Measurements from ENCODE around the gene COL17A1.

The COL17A1 gene

GRCh38 chr10:104014176-104014575 lies 71.5 kb downstream of the COL17A1 start:
- no peak for TF ChIP-seq JUND (IDR thresholded peaks at IDR 0.05; ENCODE audit: low read depth)
- DNase-seq (ENCODE audit: low read depth in 1 of 2, low spot score in 1 of 2), result no peak
- in situ Hi-C loops (cut with HindIII; ENCODE audit: low pct_unique_long_range_greater_than_20kb, low sequenced_read_pairs), result no loop called here

- in situ Hi-C loops (cut with HindIII; ENCODE audit: low pct_unique_long_range_greater_than_20kb, low sequenced_read_pairs), result no loop called here
- no peak for DNase-seq (ENCODE audit: low read depth in 1 of 2, low spot score in 1 of 2)
- TF ChIP-seq JUND (IDR thresholded peaks at IDR 0.05; ENCODE audit: low read depth), result no peak
Measured at GRCh38 chr10:104013489-104013888, 72.2 kb downstream of the COL17A1 start.

- DNase-seq (ENCODE audit: low read depth in 1 of 2, low spot score in 1 of 2), result no peak
- in situ Hi-C loops (cut with HindIII; ENCODE audit: low pct_unique_long_range_greater_than_20kb, low sequenced_read_pairs), result no loop called here
- no peak for TF ChIP-seq JUND (IDR thresholded peaks at IDR 0.05; ENCODE audit: low read depth)
Measured at GRCh38 chr10:104011904-104012303, 73.8 kb downstream of the COL17A1 start.

GRCh38 chr10:104005172-104005863 lies 80.4 kb downstream of the COL17A1 start:
- DNase-seq (ENCODE audit: low read depth in 1 of 2, low spot score in 1 of 2), result no peak
- in situ Hi-C loops (cut with HindIII; ENCODE audit: low pct_unique_long_range_greater_than_20kb, low sequenced_read_pairs), result no loop called here
- no peak for TF ChIP-seq JUND (IDR thresholded peaks at IDR 0.05; ENCODE audit: low read depth)

- in situ Hi-C loops (cut with HindIII; ENCODE audit: low pct_unique_long_range_greater_than_20kb, low sequenced_read_pairs), result no loop called here
- TF ChIP-seq JUND (IDR thresholded peaks at IDR 0.05; ENCODE audit: low read depth), result no peak
- no peak for DNase-seq (ENCODE audit: low read depth in 1 of 2, low spot score in 1 of 2)
Measured at GRCh38 chr10:104002911-104003310, 82.8 kb downstream of the COL17A1 start.

- TF ChIP-seq JUND (IDR thresholded peaks at IDR 0.05; ENCODE audit: low read depth), result no peak
- DNase-seq (ENCODE audit: low read depth in 1 of 2, low spot score in 1 of 2), result no peak
- in situ Hi-C loops (cut with HindIII; ENCODE audit: low pct_unique_long_range_greater_than_20kb, low sequenced_read_pairs), result no loop called here
Measured at GRCh38 chr10:103998805-103999204, 86.9 kb downstream of the COL17A1 start.

GRCh38 chr10:103995134-103995533 lies 90.5 kb downstream of the COL17A1 start:
- no peak for TF ChIP-seq JUND (IDR thresholded peaks at IDR 0.05; ENCODE audit: low read depth)
- in situ Hi-C loops (cut with HindIII; ENCODE audit: low pct_unique_long_range_greater_than_20kb, low sequenced_read_pairs), result no loop called here
- no peak for DNase-seq (ENCODE audit: low read depth in 1 of 2, low spot score in 1 of 2)

GRCh38 chr10:103991393-103992128 lies 94.1 kb downstream of the COL17A1 start:
- DNase-seq (ENCODE audit: low read depth in 1 of 2, low spot score in 1 of 2), result no peak
- in situ Hi-C loops (cut with HindIII; ENCODE audit: low pct_unique_long_range_greater_than_20kb, low sequenced_read_pairs), result no loop called here
- no peak for TF ChIP-seq JUND (IDR thresholded peaks at IDR 0.05; ENCODE audit: low read depth)

GRCh38 chr10:103990531-103990930 lies 95.1 kb downstream of the COL17A1 start:
- in situ Hi-C loops (cut with HindIII; ENCODE audit: low pct_unique_long_range_greater_than_20kb, low sequenced_read_pairs), result no loop called here
- TF ChIP-seq JUND (IDR thresholded peaks at IDR 0.05; ENCODE audit: low read depth), result no peak
- no peak for DNase-seq (ENCODE audit: low read depth in 1 of 2, low spot score in 1 of 2)

- no peak for DNase-seq (ENCODE audit: low read depth in 1 of 2, low spot score in 1 of 2)
- TF ChIP-seq JUND (IDR thresholded peaks at IDR 0.05; ENCODE audit: low read depth), result no peak
- in situ Hi-C loops (cut with HindIII; ENCODE audit: low pct_unique_long_range_greater_than_20kb, low sequenced_read_pairs), result no loop called here
Measured at GRCh38 chr10:103990121-103990520, 95.6 kb downstream of the COL17A1 start.

- in situ Hi-C loops (cut with HindIII; ENCODE audit: low pct_unique_long_range_greater_than_20kb, low sequenced_read_pairs), result no loop called here
- TF ChIP-seq JUND (IDR thresholded peaks at IDR 0.05; ENCODE audit: low read depth), result no peak
- no peak for DNase-seq (ENCODE audit: low read depth in 1 of 2, low spot score in 1 of 2)
Measured at GRCh38 chr10:103986360-103986759, 99.3 kb downstream of the COL17A1 start.

GRCh38 chr10:103985726-103986125 lies 100.0 kb downstream of the COL17A1 start:
- no peak for DNase-seq (ENCODE audit: low read depth in 1 of 2, low spot score in 1 of 2)
- TF ChIP-seq JUND (IDR thresholded peaks at IDR 0.05; ENCODE audit: low read depth), result no peak
- in situ Hi-C loops (cut with HindIII; ENCODE audit: low pct_unique_long_range_greater_than_20kb, low sequenced_read_pairs), result no loop called here

GRCh38 chr10:103983367-103983911 lies 102.2 kb downstream of the COL17A1 start:
- in situ Hi-C loops (cut with HindIII; ENCODE audit: low pct_unique_long_range_greater_than_20kb, low sequenced_read_pairs), result no loop called here
- TF ChIP-seq JUND (IDR thresholded peaks at IDR 0.05; ENCODE audit: low read depth), result no peak
- DNase-seq (ENCODE audit: low read depth in 1 of 2, low spot score in 1 of 2), result no peak

Data from T47D (cell line).